Right atrium auricular region (tissue), 2 donors: ENCODE results near the gene GAD1. TPM values are rescaled to one million over a fixed set of nuclear protein-coding genes. Genes with fewer than 3 reads are reported as not detected.

Source experiments
- DNase-seq: peaks from one replicate; pipeline ENCODE4 v3.0.0-alpha.2; 2019; ENCODE audit warnings: low spot score
- H3K27ac ChIP-seq, 2 donors: fragments of 200-600 bp; sonication (generic); 1 replicate in 1 of 2; 2 replicates in 1 of 2; pipeline ENCODE4 v1.5.1; 2016 to 2019
- H3K27me3 ChIP-seq, 2 donors: fragments of 200-600 bp; sonication (generic); one replicate each; pipeline versions ENCODE4 v1.5.1 to v1.6.0; 2017 to 2019
- H3K36me3 ChIP-seq: fragments of 200-600 bp; sonication (generic); one replicate; pipeline ENCODE4 v1.5.1; 2016
- H3K4me1 ChIP-seq, 2 donors: fragments of 200-600 bp; sonication (generic); one replicate each; pipeline versions ENCODE4 v1.5.1 to v1.6.0; 2017 to 2019
- H3K4me3 ChIP-seq, 2 donors: fragments of 200-600 bp; sonication (generic); 1 replicate in 1 of 2; 2 replicates in 1 of 2; pipeline ENCODE4 v1.5.1; 2017 to 2019; ENCODE audit warnings: mild to moderate bottlenecking in 1 of 2, moderate library complexity in 1 of 2
- H3K9me3 ChIP-seq, 2 donors: fragments of 200-600 bp; sonication (generic); one replicate each; pipeline ENCODE4 v1.5.1; 2019
- CTCF ChIP-seq, 2 donors: fragments of 200-600 bp; sonication (generic); IDR thresholded peaks; one replicate each; pipeline ENCODE4 v1.5.1; 2019; ENCODE audit warnings: antibody characterized with exemption in 2 of 2
- total RNA-seq, 2 donors: library from RNA; depleted of rRNA; stranded (reverse); fragments of >200 nt; gene quantifications; one replicate each; pipeline ENCODE4 v1.1.0, GENCODE V29; 2016

The GAD1 gene
- total RNA-seq, 2 donors from 2014 or later: not detected

GRCh38 chr2:170774074-170774473 is 42.6 kb upstream of the GAD1 start:
- H3K4me1 ChIP-seq: peaks cover 0 to 17% of the 10 kb centered on the region in 2 donors
- no peak for TF ChIP-seq CTCF (IDR thresholded peaks at IDR 0.05)
- no peak overlapping the region for H3K4me3 ChIP-seq
- H3K27me3 ChIP-seq: no peaks in the 10 kb centered on the region
- no peaks in the 10 kb centered on the region for H3K9me3 ChIP-seq
- DNase-seq: no peak
- no peaks in the 10 kb centered on the region for H3K36me3 ChIP-seq
- H3K27ac ChIP-seq: no peak overlapping the region

GRCh38 chr2:170778900-170779299 is 37.8 kb upstream of the GAD1 start:
- H3K36me3 ChIP-seq: no peaks in the 10 kb centered on the region
- H3K4me3 ChIP-seq: no peak overlapping the region
- H3K27me3 ChIP-seq: no peaks in the 10 kb centered on the region
- TF ChIP-seq CTCF (IDR thresholded peaks at IDR 0.05): no peak
- H3K27ac ChIP-seq: no peak overlapping the region
- no peaks in the 10 kb centered on the region for H3K4me1 ChIP-seq
- DNase-seq: no peak
- H3K9me3 ChIP-seq: no peaks in the 10 kb centered on the region

GRCh38 chr2:170779304-170779703 is 37.4 kb upstream of the GAD1 start:
- Histone ChIP-seq H3K27me3 (no peaks in the 10 kb centered on the region), H3K4me3 (no peak overlapping the region), H3K4me1 (no peaks in the 10 kb centered on the region), H3K9me3 (no peaks in the 10 kb centered on the region), H3K36me3 (no peaks in the 10 kb centered on the region), H3K27ac (no peak overlapping the region)
- DNase-seq: no peak
- no peak for TF ChIP-seq CTCF (IDR thresholded peaks at IDR 0.05)

GRCh38 chr2:170782673-170783072 is 34.0 kb upstream of the GAD1 start:
- no peak overlapping the region for H3K4me3 ChIP-seq
- H3K27ac ChIP-seq: no peak overlapping the region
- no peaks in the 10 kb centered on the region for H3K4me1 ChIP-seq
- no peaks in the 10 kb centered on the region for H3K27me3 ChIP-seq
- DNase-seq: no peak
- TF ChIP-seq CTCF (IDR thresholded peaks at IDR 0.05): no peak
- H3K36me3 ChIP-seq: no peaks in the 10 kb centered on the region
- H3K9me3 ChIP-seq: no peaks in the 10 kb centered on the region

GRCh38 chr2:170783549-170783948 is 33.1 kb upstream of the GAD1 start:
- Histone ChIP-seq H3K27ac (no peak overlapping the region), H3K4me1 (no peaks in the 10 kb centered on the region), H3K27me3 (no peaks in the 10 kb centered on the region), H3K9me3 (no peaks in the 10 kb centered on the region), H3K36me3 (no peaks in the 10 kb centered on the region), H3K4me3 (no peak overlapping the region)
- DNase-seq: no peak
- no peak for TF ChIP-seq CTCF (IDR thresholded peaks at IDR 0.05)

- TF ChIP-seq CTCF (IDR thresholded peaks at IDR 0.05): no peak
- H3K4me3 ChIP-seq: no peak overlapping the region
- DNase-seq: no peak
- H3K4me1 ChIP-seq: no peaks in the 10 kb centered on the region
- H3K27me3 ChIP-seq: no peaks in the 10 kb centered on the region
- no peaks in the 10 kb centered on the region for H3K9me3 ChIP-seq
- H3K36me3 ChIP-seq: no peaks in the 10 kb centered on the region
- no peak overlapping the region for H3K27ac ChIP-seq
Measured at GRCh38 chr2:170798996-170799395, 17.7 kb upstream of the GAD1 start.
